WTC11 (cell line): ENCODE measurements around the gene PDE11A. TPM values are rescaled to one million over a fixed set of nuclear protein-coding genes. Genes with fewer than 3 reads are reported as not detected.

Experiments
- ATAC-seq: fragments of 200-7000 bp; cut with Tn5 transposase; 2 replicates; pipeline ENCODE4 v1.10.0; 2021; ENCODE audit warnings: mild to moderate bottlenecking, moderate library complexity
- CTCF ChIA-PET: fragments of 300-600 bp; sonication (Branson Sonifier 250); formaldehyde crosslinking; loops from one replicate; lab custom pipeline; 2021; ENCODE audit warnings: antibody characterized with exemption; lab: Charles Lee
- POLR2A ChIA-PET: fragments of 350-600 bp; sonication (Branson Sonifier 250); formaldehyde crosslinking; loops from one replicate; lab custom pipeline; 2021; ENCODE audit warnings: antibody characterized with exemption; lab: Charles Lee
- DNase-seq: peaks from one replicate; pipeline ENCODE4 v3.0.0; 2021; ENCODE audit warnings: low spot score
- H3K27ac Mint-ChIP-seq: 2 replicates; pipeline ENCODE4 v1.8.0; 2021; ENCODE audit warnings: mixed read lengths
- H3K27me3 Mint-ChIP-seq: 2 replicates; pipeline ENCODE4 v1.8.0; 2021; ENCODE audit warnings: low read depth, mild to moderate bottlenecking, moderate library complexity, mixed read lengths
- H3K36me3 Mint-ChIP-seq: 2 replicates; pipeline ENCODE4 v1.8.0; 2021; ENCODE audit warnings: mixed read lengths
- H3K4me1 Mint-ChIP-seq: 2 replicates; pipeline ENCODE4 v1.8.0; 2022; ENCODE audit warnings: mixed read lengths
- H3K4me3 Mint-ChIP-seq: 2 replicates; pipeline ENCODE4 v1.8.0; 2021; ENCODE audit warnings: mild to moderate bottlenecking, moderate library complexity, mixed read lengths
- H3K9me3 Mint-ChIP-seq: 2 replicates; pipeline ENCODE4 v1.8.0; 2021; ENCODE audit warnings: mixed read lengths
- CBFB ChIP-seq: sonication (generic); formaldehyde crosslinking; IDR thresholded peaks from 2 replicates; pipeline ENCODE4 v1.8.1; 2022; ENCODE audit warnings: mild to moderate bottlenecking, low read depth, missing genetic modification reagents
- EMX1 ChIP-seq: fragments of 250-450 bp; sonication (Bioruptor Pico); IDR thresholded peaks from 2 replicates; pipeline ENCODE4 v1.8.0; 2021; ENCODE audit warnings: mild to moderate bottlenecking
- MYBL2 ChIP-seq: sonication (generic); formaldehyde crosslinking; IDR thresholded peaks from 2 replicates; pipeline ENCODE4 v1.8.1; 2023; ENCODE audit warnings: mild to moderate bottlenecking, moderate library complexity, missing genetic modification reagents
- NR1H2 ChIP-seq: sonication (generic); formaldehyde crosslinking; IDR thresholded peaks from 2 replicates; pipeline ENCODE4 v1.9.0; 2021; ENCODE audit warnings: mild to moderate bottlenecking, moderate library complexity, missing genetic modification reagents
- OVOL2 ChIP-seq: fragments of 250-450 bp; sonication (Bioruptor Pico); IDR thresholded peaks from 2 replicates; pipeline ENCODE4 v1.9.0; 2021; ENCODE audit warnings: mild to moderate bottlenecking, borderline replicate concordance
- TEAD4 ChIP-seq: sonication (generic); formaldehyde crosslinking; IDR thresholded peaks from 2 replicates; pipeline ENCODE4 v1.8.0; 2022; ENCODE audit warnings: mild to moderate bottlenecking, missing genetic modification reagents
- ZNF219 ChIP-seq: sonication (generic); formaldehyde crosslinking; IDR thresholded peaks from 2 replicates; pipeline ENCODE4 v1.8.0; 2023; ENCODE audit warnings: missing genetic modification reagents, mild to moderate bottlenecking, borderline replicate concordance
- ZNF416 ChIP-seq: fragments of 250-450 bp; sonication (Bioruptor Pico); IDR thresholded peaks from 2 replicates; pipeline ENCODE4 v1.9.0; 2021; ENCODE audit warnings: mild to moderate bottlenecking, inconsistent platforms
- ZNF423 ChIP-seq: fragments of 250-450 bp; sonication (Bioruptor Pico); IDR thresholded peaks from 2 replicates; pipeline ENCODE4 v2.1.2; 2022; ENCODE audit warnings: mild to moderate bottlenecking, moderate library complexity
- total RNA-seq: library from RNA; stranded (reverse); gene quantifications from 3 replicates; pipeline ENCODE4 v1.2.3, GENCODE V29; 2021
- TF ChIP-seq, protein P1 (sequence below): sonication (generic); formaldehyde crosslinking; IDR thresholded peaks from 2 replicates; pipeline ENCODE4 v1.8.1; 2022; ENCODE audit warnings: low read depth, missing genetic modification reagents, borderline replicate concordance
- TF ChIP-seq, protein P2 (sequence below): fragments of 200-600 bp; IDR thresholded peaks from 2 replicates; pipeline ENCODE4 v1.8.0; 2022; ENCODE audit warnings: antibody characterized with exemption
- TF ChIP-seq, protein P3 (sequence below): sonication (generic); formaldehyde crosslinking; IDR thresholded peaks from 2 replicates; pipeline ENCODE4 v1.8.0; 2022; ENCODE audit warnings: missing genetic modification reagents
- TF ChIP-seq, protein P4 (sequence below): sonication (generic); formaldehyde crosslinking; IDR thresholded peaks from 2 replicates; pipeline ENCODE4 v1.8.1; 2023; ENCODE audit warnings: mild to moderate bottlenecking, missing genetic modification reagents
- TF ChIP-seq, protein P5 (sequence below): sonication (generic); formaldehyde crosslinking; IDR thresholded peaks from 2 replicates; pipeline ENCODE4 v1.8.1; 2023; ENCODE audit warnings: mild to moderate bottlenecking, missing genetic modification reagents
- TF ChIP-seq, protein P6 (sequence below): fragments of 250-450 bp; sonication (Bioruptor Pico); IDR thresholded peaks from 2 replicates; pipeline ENCODE4 v1.9.0; 2021; ENCODE audit warnings: mild to moderate bottlenecking, borderline replicate concordance
- TF ChIP-seq, protein P7 (sequence below): sonication (generic); formaldehyde crosslinking; IDR thresholded peaks from 2 replicates; pipeline ENCODE4 v1.8.0; 2022; ENCODE audit warnings: mild to moderate bottlenecking, missing genetic modification reagents

PDE11A gene
- total RNA-seq, 1 experiment from 2014 or later = 0.13 TPM

DNA sequence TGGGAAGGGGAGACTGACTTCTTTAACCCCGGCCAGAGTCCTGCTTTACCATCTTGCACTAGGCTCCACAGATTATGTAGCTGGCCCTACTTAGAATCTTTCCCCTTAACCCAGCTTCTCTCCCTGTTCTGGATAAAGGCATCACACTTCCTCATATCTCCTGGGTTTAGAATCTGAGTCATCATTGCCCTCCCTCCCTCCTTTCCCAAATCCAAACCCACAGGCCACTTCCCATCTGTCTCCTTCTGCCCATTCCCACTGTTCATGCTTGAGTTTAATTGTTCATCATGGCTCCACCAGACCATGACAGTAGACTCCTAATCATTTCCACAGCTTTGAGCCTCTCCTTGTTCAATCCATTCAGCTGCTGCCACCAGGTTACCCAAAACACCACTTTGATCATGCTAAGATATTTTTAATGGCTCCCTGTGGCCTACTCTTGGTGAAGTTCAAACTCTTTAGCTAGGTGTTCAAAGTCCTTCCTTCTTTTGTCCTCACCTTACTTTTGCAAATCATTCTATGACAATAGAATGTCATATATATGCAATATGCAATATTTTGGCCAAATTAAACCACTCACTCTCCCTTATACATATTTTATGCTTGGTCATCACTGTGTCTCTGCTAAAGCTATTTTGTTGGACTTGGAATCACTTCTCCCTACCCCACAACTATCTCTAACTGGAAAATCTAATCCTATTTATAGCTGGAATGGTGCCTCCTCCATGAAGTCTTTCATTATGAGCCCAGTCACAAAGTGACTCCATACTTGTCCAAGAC lies 5.5 kb downstream of the PDE11A start:
- CTCF ChIA-PET = interaction anchor here (1.2 kb wide), 1 partner anchor 159 kb away, joined by 3 read pairs; no protein-coding TSS in a partner anchor
- H3K27me3 Mint-ChIP-seq = peaks cover 15% of the 10 kb centered on the region
- H3K36me3 Mint-ChIP-seq = no peaks in the 10 kb centered on the region
- H3K4me1 Mint-ChIP-seq = peaks cover 1% of the 10 kb centered on the region
- TF ChIP-seq EMX1 (CRISPR knock-in tag) (no peak), NR1H2 (CRISPR knock-in tag) (no peak), CBFB (CRISPR knock-in tag) (no peak), TEAD4 (CRISPR knock-in tag) (no peak), ZNF219 (no peak), MYBL2 (CRISPR knock-in tag) (no peak), OVOL2 (CRISPR knock-in tag) (no peak), ZNF416 (CRISPR knock-in tag) (no peak)
- TF ChIP-seq, protein P1, sequence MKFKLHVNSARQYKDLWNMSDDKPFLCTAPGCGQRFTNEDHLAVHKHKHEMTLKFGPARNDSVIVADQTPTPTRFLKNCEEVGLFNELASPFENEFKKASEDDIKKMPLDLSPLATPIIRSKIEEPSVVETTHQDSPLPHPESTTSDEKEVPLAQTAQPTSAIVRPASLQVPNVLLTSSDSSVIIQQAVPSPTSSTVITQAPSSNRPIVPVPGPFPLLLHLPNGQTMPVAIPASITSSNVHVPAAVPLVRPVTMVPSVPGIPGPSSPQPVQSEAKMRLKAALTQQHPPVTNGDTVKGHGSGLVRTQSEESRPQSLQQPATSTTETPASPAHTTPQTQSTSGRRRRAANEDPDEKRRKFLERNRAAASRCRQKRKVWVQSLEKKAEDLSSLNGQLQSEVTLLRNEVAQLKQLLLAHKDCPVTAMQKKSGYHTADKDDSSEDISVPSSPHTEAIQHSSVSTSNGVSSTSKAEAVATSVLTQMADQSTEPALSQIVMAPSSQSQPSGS (CRISPR knock-in tag) = no peak
- TF ChIP-seq, protein P2, sequence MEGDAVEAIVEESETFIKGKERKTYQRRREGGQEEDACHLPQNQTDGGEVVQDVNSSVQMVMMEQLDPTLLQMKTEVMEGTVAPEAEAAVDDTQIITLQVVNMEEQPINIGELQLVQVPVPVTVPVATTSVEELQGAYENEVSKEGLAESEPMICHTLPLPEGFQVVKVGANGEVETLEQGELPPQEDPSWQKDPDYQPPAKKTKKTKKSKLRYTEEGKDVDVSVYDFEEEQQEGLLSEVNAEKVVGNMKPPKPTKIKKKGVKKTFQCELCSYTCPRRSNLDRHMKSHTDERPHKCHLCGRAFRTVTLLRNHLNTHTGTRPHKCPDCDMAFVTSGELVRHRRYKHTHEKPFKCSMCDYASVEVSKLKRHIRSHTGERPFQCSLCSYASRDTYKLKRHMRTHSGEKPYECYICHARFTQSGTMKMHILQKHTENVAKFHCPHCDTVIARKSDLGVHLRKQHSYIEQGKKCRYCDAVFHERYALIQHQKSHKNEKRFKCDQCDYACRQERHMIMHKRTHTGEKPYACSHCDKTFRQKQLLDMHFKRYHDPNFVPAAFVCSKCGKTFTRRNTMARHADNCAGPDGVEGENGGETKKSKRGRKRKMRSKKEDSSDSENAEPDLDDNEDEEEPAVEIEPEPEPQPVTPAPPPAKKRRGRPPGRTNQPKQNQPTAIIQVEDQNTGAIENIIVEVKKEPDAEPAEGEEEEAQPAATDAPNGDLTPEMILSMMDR = no peak
- TF ChIP-seq, protein P3, sequence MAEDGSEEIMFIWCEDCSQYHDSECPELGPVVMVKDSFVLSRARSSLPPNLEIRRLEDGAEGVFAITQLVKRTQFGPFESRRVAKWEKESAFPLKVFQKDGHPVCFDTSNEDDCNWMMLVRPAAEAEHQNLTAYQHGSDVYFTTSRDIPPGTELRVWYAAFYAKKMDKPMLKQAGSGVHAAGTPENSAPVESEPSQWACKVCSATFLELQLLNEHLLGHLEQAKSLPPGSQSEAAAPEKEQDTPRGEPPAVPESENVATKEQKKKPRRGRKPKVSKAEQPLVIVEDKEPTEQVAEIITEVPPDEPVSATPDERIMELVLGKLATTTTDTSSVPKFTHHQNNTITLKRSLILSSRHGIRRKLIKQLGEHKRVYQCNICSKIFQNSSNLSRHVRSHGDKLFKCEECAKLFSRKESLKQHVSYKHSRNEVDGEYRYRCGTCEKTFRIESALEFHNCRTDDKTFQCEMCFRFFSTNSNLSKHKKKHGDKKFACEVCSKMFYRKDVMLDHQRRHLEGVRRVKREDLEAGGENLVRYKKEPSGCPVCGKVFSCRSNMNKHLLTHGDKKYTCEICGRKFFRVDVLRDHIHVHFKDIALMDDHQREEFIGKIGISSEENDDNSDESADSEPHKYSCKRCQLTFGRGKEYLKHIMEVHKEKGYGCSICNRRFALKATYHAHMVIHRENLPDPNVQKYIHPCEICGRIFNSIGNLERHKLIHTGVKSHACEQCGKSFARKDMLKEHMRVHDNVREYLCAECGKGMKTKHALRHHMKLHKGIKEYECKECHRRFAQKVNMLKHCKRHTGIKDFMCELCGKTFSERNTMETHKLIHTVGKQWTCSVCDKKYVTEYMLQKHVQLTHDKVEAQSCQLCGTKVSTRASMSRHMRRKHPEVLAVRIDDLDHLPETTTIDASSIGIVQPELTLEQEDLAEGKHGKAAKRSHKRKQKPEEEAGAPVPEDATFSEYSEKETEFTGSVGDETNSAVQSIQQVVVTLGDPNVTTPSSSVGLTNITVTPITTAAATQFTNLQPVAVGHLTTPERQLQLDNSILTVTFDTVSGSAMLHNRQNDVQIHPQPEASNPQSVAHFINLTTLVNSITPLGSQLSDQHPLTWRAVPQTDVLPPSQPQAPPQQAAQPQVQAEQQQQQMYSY = no peak
- POLR2A ChIA-PET = no interaction called here
- no peaks in the 10 kb centered on the region for H3K9me3 Mint-ChIP-seq
- H3K4me3 Mint-ChIP-seq = no peak overlapping the region
- H3K27ac Mint-ChIP-seq = no peak overlapping the region
- no peak for ATAC-seq
- DNase-seq = no peak

DNA sequence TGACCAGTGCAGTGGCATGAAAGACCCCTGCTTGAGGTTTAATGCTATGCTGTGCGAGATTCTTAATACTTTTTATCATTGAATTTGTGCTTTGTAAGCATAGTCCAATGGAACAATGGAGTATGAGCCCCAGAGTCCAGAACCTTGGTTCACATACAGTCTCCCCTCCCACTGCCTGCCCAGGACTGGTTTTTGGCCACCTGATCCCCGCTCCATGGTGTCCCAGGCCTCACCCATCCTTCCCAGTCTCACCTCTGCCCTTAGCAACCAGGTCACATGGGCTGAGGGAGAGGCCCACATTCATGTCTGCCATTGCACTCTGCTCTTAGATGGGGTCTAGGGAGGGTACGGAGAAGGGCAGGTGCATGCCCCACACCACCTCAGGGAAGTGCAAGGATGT lies 6.3 kb downstream of the PDE11A start:
- DNase-seq (no peak), ATAC-seq (no peak)
- no peak overlapping the region for H3K27ac Mint-ChIP-seq
- no peaks in the 10 kb centered on the region for H3K9me3 Mint-ChIP-seq
- no peak overlapping the region for H3K4me3 Mint-ChIP-seq
- CTCF ChIA-PET = no interaction called here
- POLR2A ChIA-PET = no interaction called here
- H3K27me3 Mint-ChIP-seq = peaks cover 8% of the 10 kb centered on the region
- H3K36me3 Mint-ChIP-seq = no peaks in the 10 kb centered on the region
- no peaks in the 10 kb centered on the region for H3K4me1 Mint-ChIP-seq
- TF ChIP-seq, protein P4, sequence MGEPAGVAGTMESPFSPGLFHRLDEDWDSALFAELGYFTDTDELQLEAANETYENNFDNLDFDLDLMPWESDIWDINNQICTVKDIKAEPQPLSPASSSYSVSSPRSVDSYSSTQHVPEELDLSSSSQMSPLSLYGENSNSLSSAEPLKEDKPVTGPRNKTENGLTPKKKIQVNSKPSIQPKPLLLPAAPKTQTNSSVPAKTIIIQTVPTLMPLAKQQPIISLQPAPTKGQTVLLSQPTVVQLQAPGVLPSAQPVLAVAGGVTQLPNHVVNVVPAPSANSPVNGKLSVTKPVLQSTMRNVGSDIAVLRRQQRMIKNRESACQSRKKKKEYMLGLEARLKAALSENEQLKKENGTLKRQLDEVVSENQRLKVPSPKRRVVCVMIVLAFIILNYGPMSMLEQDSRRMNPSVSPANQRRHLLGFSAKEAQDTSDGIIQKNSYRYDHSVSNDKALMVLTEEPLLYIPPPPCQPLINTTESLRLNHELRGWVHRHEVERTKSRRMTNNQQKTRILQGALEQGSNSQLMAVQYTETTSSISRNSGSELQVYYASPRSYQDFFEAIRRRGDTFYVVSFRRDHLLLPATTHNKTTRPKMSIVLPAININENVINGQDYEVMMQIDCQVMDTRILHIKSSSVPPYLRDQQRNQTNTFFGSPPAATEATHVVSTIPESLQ (CRISPR knock-in tag) = no peak
- TF ChIP-seq, protein P5, sequence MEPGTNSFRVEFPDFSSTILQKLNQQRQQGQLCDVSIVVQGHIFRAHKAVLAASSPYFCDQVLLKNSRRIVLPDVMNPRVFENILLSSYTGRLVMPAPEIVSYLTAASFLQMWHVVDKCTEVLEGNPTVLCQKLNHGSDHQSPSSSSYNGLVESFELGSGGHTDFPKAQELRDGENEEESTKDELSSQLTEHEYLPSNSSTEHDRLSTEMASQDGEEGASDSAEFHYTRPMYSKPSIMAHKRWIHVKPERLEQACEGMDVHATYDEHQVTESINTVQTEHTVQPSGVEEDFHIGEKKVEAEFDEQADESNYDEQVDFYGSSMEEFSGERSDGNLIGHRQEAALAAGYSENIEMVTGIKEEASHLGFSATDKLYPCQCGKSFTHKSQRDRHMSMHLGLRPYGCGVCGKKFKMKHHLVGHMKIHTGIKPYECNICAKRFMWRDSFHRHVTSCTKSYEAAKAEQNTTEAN (CRISPR knock-in tag) = no peak
- TF ChIP-seq, protein P6, sequence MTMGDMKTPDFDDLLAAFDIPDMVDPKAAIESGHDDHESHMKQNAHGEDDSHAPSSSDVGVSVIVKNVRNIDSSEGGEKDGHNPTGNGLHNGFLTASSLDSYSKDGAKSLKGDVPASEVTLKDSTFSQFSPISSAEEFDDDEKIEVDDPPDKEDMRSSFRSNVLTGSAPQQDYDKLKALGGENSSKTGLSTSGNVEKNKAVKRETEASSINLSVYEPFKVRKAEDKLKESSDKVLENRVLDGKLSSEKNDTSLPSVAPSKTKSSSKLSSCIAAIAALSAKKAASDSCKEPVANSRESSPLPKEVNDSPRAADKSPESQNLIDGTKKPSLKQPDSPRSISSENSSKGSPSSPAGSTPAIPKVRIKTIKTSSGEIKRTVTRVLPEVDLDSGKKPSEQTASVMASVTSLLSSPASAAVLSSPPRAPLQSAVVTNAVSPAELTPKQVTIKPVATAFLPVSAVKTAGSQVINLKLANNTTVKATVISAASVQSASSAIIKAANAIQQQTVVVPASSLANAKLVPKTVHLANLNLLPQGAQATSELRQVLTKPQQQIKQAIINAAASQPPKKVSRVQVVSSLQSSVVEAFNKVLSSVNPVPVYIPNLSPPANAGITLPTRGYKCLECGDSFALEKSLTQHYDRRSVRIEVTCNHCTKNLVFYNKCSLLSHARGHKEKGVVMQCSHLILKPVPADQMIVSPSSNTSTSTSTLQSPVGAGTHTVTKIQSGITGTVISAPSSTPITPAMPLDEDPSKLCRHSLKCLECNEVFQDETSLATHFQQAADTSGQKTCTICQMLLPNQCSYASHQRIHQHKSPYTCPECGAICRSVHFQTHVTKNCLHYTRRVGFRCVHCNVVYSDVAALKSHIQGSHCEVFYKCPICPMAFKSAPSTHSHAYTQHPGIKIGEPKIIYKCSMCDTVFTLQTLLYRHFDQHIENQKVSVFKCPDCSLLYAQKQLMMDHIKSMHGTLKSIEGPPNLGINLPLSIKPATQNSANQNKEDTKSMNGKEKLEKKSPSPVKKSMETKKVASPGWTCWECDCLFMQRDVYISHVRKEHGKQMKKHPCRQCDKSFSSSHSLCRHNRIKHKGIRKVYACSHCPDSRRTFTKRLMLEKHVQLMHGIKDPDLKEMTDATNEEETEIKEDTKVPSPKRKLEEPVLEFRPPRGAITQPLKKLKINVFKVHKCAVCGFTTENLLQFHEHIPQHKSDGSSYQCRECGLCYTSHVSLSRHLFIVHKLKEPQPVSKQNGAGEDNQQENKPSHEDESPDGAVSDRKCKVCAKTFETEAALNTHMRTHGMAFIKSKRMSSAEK (CRISPR knock-in tag) = no peak
- no peak for TF ChIP-seq ZNF423
- TF ChIP-seq, protein P7, sequence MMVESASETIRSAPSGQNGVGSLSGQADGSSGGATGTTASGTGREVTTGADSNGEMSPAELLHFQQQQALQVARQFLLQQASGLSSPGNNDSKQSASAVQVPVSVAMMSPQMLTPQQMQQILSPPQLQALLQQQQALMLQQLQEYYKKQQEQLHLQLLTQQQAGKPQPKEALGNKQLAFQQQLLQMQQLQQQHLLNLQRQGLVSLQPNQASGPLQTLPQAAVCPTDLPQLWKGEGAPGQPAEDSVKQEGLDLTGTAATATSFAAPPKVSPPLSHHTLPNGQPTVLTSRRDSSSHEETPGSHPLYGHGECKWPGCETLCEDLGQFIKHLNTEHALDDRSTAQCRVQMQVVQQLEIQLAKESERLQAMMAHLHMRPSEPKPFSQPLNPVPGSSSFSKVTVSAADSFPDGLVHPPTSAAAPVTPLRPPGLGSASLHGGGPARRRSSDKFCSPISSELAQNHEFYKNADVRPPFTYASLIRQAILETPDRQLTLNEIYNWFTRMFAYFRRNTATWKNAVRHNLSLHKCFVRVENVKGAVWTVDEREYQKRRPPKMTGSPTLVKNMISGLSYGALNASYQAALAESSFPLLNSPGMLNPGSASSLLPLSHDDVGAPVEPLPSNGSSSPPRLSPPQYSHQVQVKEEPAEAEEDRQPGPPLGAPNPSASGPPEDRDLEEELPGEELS (CRISPR knock-in tag) = no peak
